Globus pallidus (tissue), 1 donor: Measurements from ENCODE around the gene TNPO3.

ENCODE experiments used
- DNase-seq: peaks from one replicate; pipeline ENCODE4 v3.0.0-alpha.2; 2015; ENCODE audit warnings: low spot score

TNPO3 gene

DNA sequence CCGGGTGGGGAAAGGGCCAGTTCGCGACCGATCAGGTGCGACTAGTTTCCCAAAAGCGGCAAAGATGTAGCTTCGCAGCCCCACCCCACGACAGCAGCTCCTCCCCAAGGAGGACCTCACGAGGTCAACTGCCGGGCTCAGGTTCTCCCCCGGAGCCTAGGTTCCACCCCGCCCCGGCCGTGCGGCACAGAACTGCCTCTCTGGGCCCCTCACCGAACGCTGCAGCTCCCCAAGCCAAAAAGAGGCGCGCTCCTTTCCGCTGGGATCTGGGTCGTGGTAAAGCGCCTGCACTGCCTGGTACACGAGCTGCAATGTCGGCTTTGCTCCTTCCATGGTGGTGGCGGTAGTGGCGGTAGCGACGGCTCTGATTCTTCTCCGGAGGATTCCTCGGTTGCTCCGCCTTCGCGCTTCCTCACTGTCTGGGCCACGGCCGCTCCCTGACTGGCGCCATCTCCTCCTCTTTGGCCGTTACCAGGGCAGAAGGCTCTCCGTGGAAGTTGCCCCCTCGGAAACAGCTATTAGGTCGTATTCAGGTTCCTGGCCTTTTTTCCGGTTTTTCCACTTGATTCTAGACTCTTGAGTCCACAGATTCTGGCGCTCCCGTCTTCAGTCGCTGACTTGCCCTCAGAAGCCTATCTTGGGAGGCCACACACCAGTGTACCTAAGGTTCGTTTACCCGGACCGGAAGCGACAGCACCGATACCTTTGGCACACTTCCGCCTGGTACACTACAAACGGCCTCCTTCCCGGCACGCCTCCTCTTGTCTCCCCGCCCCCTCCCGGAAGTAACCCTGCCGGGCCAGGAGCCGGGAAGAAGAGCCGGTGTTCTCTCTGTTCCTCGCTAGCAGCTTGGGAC, at the start of gene TNPO3:
Gene TNPO3, minus strand, starts transcription at position 674 of the 856 bp plus-strand sequence. Its CDS starts 341 bp downstream, at position 333.
- peak; percentile 93 for DNase-seq

DNA sequence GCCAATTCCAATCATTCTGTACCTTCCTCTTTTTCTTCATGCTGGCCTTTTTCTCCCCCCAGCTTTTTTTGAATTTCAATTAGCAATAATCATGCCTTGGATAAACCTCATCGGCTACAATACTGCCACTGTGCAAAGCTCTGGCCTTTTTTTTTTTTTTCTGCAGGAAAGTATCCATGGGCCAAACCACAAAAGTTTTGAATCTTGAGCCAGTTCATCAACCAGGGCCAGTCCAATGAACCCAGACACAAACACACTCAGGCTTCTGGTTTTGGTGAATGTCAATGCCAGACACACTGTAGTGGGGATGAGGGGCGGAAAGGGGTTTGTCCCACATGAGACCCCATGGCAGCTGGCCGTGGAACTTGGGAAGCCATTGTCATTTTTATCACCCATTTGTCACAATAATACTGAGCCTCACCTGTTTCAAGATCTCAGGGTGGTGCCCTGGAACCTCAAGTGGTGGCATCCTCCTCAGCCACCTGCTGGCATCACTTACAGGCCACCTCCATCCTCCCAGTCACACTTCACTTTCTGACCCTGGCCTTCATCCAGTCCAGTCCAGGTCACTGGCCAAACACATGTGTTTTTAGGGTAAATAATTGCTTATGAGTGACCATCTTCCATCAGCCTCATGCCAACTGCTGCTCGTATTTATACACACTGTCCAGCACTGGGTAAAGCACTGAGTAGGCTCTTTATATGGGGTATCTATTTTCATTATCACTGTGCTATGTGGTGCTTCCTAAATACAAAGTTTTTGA, 48.8 kb upstream of the TNPO3 start:
- no peak for DNase-seq

DNA sequence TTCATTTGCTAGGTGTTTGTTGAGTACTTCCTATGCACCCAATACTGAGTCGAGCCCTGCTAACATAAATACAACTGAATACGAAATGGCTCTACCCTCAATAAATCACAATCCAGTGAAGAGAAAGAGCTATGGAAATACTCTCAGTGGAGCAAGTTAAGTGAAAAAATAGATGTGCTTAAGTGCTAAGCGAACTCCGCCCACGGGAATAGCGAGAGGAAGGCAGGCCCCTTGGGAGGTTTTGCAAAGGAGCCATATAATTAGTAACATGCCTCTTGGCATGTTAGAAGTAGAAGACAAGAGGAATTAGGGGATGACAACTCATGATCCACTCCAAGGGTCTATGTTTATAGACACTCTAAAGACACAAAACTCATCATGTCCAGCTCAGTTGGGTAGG, 46.8 kb upstream of the TNPO3 start:
- no peak for DNase-seq

DNA sequence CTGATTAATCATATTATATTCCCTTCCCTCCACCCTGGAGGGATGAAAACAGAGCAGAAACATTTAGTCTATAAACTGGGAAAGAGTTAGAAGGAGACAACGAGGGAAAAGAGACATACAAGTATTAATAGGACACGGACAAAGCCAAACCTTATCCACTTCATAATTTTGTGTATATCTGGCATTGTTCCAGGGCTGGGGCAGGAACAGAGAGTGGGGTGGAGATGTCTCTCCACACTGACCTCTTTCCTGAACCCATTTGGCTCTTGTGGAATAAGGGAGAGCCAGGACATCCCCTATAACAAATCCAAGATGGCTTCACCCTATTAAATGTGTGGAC, 45.9 kb upstream of the TNPO3 start:
- no peak for DNase-seq

DNA sequence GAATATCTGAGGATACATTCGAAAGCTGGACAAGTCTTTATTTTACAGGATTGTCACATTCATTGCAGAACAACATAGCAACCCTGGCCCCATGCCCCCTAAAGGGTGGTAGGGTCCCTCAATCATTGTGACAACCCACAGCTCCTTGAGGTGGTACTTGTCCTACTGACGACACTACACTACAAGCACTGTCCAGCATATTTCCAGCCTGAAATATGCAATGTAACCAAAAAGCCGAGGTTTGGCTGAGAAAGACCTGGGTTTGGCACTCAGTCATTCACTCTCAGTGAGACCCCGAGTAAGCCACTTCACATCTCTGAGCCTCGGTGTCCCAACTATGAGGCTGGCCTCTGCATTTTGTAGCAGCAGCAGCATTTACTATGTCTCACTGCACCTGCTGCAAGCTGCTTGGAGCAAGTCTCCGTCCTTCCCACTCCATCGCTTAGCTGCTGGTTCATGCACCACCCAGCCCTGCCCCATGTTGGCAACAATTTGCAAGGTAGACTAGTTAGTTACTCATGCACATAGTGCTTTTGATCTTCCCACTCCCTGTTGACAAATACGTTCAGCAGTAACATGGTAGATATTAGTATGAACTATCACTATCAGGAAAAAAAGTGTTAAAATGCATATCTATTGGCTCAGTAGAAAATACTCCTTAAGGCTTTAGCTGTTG, 43.6 kb upstream of the TNPO3 start:
- no peak for DNase-seq

DNA sequence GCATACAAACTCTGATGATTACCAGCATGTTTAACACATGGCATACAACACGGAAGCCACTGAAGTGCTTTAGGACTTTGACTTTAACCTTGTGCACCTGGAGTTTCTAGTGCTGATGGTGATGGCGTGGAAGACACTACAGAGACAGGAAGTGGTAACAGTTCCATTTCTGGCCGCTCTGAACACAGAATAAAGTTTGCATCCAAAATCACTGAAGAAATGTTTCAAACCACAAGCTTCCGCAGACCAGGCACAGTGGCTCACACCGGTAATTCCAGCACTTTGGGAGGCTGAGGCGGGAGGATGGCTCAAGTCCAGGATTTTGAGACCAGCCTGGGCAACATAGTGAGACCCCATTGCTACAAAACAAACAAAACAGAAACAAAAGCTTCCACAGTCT, 40.3 kb upstream of the TNPO3 start:
- DNase-seq = no peak

DNA sequence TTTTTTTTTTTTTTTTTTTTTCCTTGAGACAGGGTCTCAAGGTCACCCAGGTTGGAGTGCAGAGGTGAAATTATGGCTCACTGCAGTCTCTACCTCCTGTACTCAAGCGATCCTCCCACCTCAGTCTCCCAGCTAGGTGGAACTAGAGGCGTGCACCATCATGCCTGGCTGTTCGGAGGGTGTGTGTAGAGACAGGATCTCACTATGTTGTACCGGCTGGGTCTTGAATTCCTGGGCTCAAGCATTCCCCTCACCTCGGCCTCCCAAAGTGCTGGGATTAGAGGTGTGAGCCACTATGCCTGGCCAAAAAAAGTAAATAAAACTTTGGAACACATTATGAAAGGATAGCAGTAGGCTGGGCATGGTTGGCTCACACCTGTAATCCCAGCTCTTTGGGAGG, 39.6 kb upstream of the TNPO3 start:
- no peak for DNase-seq

DNA sequence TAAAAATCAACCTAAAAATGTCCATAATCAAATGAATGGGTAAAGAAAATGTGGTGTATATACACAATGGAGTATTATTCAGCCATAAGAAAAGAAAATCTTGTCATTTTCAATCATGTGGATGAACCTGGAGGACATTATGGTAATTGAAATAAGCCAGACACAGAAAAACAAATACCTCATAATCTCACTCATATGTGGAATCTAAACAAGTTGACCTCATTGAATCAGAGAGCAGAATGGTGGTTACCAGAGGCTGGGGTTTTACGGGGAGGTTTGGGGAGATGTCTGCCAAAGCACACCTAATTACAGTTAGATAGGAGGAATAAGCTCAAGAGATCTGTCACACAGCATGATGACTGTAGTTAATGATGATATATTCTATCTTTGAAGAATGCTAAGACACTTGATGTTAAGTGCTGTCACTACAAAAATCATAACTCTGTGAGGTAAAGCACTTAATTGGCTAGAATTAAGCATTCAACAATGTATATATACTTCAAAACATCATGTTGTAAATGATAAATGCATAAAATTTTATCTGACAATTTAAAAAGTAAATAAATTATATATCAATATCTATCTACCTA, 39.1 kb upstream of the TNPO3 start:
- no peak for DNase-seq

DNA sequence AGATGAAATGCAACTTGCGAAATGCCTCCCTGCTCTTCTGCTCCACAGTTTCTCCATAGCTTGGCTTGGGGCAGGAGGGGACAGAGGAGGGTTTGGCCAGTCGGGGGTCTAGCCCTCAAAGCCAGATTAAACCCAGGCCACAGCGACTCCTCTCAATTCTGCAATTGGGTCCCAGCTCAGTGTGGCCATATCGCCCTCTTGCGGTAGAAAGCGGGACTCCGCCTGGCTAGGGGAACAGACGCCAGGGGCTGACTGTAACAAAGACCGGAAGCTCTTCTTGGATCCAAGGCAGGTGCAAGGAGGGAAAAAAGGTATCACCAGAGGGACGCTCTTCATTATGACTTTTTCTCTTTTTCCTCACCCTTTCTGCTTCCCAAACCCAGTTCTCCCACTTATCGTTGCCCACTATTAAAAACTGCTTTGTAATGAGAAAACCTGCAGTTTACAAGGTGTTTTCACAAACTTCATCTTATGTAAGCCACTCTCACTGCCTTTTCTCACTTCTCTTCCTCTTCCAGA, 36.6 kb upstream of the TNPO3 start:
- DNase-seq = peak; percentile 35

DNA sequence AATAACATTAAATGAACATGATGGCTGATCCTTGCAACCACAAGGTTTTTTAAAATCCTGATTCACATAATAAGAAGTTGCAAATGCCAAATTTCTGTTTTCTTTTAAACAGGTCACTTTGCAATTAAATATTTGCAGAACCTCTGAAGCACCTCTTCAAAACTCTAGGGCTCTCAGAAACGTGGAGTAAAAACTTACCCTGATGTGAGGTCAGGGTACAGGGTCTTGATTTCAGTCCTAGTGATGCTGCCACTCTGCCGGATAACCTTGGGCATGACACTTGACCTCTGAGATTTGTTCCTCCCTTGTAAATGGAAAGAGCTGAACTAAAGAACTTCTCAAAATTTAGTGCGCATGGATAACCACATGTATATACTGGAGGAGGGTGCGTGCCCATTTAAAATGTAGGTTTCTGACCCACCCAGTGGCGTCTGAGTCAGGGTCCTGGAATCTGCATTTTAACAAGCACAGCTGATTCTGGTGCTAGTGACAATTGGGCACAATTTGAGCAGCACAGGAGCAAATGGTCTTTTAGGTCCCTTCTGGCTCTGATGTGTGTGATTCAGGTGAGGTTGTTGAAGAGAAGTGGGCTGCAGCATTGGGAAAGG, 35.5 kb upstream of the TNPO3 start:
- no peak for DNase-seq

DNA sequence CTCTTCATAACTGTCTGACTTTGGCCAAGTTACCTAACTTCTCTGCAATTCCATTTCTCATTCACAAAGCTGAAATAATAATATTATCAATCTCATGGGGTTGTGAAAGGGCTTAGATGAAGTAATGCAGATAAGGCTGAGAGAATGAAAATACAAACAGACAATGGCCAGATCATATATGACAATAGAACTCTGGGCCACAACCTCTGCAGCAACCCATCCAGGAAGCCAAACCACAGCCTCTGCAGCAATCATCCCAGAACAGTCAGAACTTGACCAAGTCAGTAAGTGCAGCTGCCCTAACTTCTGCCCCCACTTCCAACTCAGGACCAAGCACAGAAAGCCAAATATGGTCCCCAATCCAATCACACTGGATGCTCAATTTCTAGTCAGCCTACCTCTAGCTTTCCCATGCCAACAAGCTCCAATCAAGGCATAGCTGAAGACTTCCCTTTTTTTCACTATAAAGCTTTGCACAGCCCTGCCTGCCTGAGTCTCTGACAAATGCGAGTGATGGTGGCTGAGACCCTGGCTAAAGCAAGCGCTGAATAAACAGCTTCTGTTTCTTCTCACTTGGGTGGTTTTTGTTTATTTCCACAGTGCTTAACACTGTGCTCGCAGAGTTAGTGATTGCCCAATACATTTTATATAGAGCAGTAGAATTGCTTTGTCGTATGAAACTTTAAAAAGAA, 34.8 kb upstream of the TNPO3 start:
- DNase-seq = no peak

DNA sequence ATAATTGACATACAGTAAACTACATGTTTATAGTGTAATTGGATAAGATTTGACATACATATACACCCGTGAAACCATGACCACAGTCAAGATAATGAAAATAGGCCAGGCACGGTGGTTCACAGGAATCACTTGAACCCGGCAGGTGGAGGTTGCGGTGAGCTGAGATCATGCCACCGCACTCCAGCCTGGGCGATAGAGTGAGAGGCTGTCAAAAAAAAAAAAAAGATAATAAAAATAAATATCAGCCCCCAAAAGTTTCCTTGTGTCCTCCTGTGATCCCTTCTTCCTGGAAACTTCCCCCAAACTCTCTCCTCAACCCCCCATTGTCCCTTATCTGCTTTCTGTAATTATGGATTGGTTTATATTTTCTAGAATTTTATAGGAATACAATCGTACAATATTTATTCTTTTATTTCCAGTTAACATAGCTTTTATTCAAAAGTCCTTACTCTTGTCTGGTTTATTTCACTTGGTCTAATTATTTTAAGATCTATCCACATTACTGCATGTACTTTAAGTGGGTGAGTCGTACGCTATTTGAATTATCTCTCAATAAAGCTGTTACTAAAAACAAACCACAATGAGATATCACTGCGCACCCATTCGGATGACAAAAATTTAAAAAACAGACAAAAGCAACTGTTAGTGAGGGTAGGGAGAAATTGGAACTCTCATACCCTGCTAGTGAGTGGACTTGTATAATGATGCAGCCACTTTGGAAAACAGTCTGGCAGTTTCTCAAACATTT, 30.1 kb upstream of the TNPO3 start:
- DNase-seq = no peak

DNA sequence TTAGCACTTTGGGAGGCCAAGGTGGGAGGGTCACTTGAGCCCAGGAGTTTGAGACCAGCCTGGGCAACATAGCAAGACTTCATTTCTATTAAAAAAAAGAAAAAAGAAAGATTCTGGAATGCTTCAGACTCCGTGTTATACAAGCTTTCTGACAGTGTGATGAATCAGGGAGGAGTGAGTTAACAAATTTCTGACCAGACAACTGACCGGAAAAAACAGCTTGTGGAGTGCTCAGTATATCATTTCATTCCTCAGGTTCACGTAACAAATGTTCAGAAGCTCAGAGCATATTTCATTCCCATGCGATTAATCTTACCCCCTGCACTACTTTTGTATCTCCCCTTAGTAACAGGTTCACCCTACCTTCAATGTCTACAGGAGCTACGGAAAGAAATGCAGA, 28.6 kb upstream of the TNPO3 start:
- DNase-seq = no peak

DNA sequence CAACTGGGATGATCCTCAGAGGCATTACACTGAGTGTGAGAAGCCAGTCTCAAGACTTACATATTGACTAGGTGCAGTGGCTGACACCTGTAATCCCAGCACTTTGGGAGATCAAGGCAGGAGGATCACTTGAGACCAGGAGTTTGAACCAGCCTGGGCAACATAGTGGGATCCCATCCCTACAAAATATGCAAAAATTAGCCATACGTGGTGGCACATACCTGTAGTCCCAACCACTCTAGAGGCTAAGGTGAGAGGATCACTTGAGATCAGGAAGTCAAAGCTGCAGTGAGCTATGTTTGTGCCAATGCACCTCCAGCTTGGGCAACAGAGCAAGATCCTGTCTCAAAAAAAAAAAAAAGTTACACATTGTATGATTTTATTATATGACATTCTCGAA, 23.5 kb upstream of the TNPO3 start:
- DNase-seq = no peak

DNA sequence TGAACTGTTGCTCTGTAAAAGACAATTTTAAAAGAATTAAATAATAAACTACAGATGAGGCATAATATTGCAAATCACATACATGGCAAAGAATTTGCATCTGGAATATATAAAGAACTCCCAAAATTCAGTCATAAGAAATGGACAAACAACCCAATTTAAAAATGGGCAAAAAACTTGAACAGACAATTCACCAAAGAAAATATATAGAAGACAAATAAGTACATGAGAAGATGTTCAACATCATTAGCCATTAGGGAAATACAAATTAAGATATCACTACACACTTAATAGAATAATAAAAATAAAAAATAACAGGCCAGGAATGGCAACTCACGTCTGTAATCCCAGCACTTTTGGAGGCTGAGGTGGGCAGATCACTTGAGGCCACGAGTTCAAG, 22.0 kb upstream of the TNPO3 start:
- DNase-seq = no peak

DNA sequence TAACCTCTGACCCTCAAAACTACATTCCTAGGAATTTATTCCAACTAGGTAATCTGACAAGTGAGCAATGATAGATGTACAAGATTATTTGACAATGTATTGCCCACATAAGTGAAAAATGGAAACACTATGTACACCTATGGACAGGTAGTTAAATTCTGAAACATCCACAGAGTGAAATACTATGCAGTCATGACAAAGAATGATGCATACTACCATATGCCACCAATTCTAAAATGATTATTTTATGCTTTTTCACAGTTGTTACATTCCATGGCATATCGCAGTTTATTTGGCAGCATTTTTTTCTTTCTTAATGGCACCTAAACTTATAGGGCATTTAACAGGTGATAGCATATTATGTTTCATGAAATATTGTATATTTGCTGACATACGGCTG, 20.1 kb upstream of the TNPO3 start:
- DNase-seq = no peak

DNA sequence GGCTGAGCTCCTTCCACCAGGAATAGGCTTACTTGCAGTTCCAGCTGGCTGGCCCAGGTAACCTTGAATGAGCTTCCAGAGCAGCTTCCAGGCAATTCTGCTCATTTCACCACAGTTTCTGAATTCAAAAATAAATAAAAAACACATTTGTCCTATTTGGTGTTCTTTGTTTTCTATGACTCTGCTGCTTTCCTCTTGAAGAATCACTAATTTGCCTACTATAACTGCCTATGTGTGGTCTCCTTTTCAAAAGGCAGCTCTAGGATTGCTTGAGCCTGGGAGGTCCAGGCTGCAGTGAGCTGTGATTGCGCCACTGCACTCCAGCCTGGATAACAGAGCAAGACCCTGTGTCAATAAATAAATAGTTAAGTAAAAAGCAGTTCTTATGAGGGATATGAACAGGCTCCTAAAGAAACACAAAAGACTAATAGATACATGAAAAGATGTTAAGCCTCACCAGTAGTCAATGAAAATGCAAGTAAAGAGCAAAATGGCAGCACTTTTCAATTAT, 19.5 kb upstream of the TNPO3 start:
- DNase-seq = no peak

DNA sequence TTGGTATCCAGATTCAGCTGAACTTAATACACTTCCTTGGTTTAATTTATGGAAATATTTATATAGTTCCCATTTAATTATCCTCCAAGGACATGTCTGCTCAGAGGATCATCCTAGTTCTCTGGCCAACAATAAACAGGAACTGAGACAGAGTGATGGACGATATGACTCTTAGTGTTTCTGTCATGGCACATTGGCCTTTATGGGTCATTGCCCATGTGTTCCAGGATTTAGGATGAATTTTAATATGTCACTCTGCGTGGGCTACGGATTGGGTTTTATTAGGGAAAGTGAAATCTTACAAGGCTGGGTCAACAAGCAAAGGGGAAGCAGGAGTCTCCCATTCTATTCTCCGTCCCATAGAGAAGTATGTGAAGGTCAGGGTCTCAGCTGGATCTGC, 18.8 kb upstream of the TNPO3 start:
- no peak for DNase-seq

DNA sequence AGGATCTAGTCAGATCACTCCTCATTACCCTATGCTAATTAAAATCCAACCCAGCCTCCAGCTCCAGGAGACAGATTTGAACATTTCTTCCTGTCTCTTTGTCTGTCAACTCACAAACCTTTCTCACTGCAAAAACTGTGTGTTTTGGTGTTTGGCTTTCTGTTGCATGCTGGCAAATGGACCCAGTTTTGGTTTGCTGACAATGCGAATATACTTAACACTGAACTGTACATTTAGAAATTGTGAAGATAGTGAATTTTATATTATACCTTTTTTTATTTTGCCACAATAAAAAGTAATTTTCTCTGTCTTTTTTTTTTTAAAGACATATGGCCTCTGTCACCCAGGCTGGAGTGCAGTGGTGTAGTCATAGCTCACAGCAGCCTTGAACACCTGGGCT, 18.3 kb upstream of the TNPO3 start:
- DNase-seq = no peak

DNA sequence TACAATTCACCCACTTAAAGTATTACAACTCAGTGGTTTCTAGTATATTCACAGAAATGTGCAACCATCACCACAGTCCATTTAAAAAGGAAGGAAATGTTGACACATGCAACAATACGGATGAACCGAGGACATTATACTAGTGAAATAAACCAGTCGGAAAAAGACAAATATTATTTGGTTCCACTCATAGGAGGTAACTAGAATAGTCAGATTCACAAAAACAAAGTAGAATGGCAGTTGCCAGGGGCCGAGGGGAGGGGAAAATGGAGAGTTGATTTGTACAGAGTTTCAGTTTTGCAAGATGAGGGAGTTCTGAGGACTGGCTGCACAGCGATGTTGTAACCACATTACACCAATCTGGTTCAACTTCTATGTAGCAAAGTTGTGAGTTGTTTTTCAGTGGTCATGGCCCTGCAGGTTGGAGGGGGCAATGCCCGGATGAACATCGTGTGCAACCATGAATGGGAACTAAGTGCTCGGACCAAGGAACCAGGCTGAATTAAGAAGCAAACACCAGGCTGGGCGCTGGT, 17.6 kb upstream of the TNPO3 start:
- DNase-seq = no peak
